Measurements from ENCODE around the gene MRGPRF.
"Not testable (repeated sequence)": the region's sequence is repeated elsewhere in the genome, so short reads cannot be mapped to it uniquely, and the experiment has no call there.

The MRGPRF gene

DNA sequence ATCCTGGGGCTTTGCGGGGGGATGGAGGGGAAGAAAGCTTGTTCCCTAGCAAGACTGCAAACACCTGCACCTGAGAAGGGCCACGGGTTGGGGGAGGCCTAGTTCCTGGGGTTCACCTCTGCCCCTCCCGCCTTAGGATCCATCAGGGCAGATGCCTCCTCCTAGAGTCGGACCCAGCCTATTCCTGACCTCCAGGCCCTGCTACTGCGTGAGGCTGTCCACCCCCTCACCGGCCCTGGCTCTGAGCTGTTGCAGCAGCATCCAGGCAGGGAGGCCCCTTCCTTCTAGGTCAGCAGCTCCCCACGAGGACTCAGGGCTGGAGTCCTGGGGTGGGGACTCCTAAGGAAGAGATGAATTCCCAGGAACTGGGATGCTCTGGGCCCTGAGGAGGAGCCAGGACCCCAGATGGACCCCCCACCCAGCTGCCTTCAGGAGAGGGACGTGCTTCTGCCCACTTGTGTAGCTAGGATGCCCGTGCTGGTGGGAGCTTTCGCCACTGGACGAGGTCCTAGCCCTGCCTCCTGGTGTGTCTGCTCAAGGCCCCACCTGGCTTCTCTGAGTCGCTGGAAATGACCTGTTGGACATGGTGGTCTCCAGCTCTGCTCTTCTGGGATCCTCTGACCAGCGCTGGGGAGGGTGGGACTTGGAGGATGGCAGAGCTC lies 10.3 kb downstream of the MRGPRF start:
- no peak for DNase-seq (ENCODE audit: low read depth in 2 of 2)

DNA sequence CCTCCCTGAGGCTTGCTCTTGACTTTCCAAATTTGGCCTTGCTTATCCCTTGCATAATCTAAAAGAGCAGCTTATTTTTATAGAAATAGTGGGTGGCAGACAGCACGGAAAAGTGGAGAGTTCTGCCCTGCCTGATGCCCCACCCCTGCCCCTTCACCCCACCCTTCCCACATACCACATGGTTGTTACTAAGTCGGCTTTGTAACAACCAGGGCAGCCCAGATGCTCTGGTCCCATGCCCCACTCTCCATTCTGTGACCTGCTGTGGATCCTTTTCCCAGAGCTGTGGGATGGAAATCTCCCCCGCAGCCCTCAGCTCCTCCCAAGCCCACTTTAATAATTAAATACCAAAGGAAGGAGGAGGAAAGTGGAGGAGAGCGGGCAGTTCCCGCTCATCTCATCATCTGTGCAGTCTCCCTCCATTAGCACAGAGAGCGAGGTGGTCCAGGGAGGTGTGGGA lies 10.9 kb downstream of the MRGPRF start:
- DNase-seq (ENCODE audit: low read depth in 2 of 2): no peak

DNA sequence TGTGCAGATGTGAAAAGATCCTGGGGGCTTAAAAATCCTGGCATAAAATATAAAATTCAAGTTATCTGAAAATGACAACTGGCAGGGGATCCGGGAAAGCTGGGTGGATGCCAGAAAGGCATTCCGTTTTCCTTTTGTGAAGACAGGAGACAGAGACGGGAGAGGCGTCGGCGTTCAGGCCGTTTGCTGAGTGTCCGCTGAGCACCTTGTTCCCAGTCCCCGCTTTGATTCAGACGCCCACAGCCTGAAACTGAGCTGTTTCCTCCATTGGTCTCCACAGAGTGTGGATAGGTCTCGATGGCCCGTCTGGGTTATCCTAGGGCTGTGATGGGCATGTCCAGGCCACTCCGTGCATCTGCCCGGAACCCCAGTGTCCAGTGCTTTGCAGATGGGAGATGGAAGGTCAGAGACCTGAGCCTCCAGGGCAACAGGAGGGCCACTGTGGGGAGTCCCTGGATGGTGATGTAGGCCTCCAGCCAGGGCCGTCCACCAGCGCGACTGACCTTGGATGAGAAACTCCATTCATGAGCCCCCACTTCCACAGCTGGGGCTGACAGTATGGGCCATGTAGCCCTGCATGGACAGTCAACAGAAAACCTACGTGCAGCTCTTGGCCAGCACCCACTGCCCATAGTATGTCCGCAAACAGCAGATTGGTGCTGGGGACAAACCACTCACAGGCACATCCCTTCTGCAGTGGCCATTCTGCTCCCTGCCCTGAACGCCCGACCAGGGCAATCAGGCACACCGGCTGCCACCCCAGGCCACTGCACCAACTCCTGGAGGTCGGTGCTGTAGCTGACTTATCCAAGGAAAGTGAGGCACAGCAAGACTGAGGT lies 11.6 kb downstream of the MRGPRF start:
- no peak for DNase-seq (ENCODE audit: low read depth in 2 of 2)

DNA sequence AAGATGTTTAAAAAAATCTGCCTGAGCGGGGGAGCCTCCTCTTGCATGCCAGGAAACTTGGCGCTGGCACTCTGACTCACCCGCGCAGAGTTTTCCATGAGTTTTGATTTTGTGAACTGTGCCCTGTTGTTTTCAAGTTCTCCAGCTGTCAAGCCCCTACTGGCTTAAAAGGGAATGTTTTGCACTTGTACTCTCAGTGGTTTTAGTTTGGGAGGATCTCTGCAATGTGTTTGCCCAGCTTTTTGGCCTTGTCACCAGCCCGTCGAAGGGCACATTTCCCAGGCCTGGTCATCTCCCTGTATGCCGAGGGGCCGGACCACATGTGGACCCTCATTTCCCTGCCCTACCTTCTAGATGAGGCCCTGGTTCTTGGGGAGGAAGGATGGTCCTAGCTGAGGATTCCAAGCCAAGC lies 12.2 kb downstream of the MRGPRF start:
- no peak for DNase-seq (ENCODE audit: low read depth in 2 of 2)

DNA sequence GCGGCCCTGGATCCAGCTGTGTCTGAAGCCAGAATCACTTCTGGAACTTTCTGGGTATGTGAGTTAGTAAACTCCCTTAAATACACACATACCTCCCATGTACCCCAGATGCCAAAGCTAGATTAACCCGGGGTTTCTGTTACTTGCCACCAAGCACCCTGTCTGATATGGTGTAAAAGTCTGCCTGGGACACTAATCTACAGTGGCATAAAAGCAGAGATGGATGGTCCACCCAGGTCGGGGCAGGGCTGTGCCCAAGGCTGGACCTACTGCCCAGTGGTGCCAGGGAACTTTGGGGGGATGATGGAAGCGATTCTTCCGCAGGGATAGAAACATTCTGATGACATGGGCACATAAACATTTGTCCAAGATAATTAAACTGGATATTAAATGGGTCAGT lies 12.7 kb downstream of the MRGPRF start:
- DNase-seq (ENCODE audit: low read depth in 2 of 2): no peak

DNA sequence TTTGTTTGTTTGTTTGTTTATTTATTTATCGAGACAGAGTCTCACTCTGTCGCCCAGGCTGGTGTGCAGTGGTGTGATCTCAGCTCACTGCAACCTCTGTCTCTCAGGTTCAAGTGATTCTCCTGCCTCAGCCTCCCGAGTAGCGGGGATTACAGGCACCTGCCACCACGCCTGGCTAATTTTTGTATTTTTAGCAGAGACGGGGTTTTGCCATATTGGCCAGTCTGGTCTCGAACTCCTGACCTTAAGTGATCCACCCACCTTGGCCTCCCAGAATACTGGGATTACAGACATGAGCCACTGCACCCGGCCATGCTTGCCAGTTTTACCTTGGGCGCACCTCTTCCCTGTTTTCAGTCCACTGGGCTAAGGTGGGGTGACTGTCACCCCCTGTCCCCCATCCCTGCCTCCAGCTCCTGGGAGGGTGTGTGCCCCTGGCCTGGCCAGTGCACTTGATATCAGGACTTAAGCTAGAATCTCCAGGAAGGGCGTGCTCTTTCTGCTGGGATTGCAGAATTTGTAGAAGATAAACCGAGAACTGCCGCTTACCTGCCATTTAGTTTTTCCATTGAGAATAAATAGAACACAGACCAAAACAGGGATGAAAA lies 13.2 kb downstream of the MRGPRF start:
- DNase-seq (ENCODE audit: low read depth in 2 of 2): not testable (repeated sequence)

DNA sequence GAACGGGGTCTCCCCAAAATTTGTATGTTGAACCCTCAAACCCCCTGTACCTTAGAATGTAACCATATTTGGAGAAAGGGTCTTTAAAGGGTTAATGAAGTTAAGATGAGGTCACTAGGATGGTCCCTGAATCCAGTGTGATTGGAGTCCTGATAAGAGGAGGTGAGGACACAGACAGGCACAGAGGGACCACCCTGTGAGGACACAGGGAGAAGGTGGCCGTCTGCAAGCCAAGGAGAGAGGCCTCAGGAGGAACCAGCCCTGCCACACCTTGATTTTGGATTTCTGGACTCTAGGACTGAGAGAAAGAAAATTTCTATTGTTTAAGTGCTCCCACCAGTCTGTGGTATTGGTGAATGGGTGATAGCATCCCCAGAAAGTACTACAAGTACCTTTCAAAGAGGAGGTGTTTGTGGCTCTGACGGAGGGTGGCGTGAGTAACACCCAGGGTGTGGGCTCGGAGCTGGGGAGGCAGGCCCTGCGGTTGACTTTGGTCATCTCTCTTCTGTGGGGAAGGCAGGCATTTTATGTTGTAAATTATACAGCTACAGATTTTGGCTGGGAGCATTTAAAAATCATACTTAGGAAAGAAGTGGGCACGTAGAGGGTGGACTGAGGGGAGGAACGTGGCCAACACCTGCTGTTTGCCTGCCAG lies 13.8 kb downstream of the MRGPRF start:
- DNase-seq (ENCODE audit: low read depth in 2 of 2): no peak

DNA sequence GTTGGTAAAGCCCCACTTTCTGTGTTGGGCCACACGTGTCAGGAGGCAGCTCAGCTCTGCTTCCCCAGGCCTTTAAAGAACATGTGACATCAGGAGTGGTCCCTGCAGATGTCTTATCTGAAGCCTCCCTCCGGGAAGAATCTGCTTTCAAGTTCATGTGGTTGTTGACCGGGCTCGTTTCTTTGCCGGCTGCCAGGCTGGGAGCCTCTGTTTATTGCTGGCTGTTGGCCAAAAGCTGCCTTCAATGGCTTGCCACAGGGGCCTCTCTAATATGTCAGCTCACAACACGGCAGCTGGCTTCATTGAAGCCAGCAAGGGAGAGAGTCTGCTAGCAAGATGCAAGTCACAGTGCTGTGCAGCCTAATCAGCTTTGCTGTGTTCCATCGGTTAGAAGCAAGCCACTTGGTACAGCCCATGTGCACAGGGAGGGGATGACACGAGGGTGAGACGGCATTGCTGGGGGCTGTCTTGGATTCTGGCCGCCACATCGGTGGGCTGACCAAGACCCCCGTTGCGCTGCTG lies 14.6 kb downstream of the MRGPRF start:
- no peak for DNase-seq (ENCODE audit: low read depth in 2 of 2)

DNA sequence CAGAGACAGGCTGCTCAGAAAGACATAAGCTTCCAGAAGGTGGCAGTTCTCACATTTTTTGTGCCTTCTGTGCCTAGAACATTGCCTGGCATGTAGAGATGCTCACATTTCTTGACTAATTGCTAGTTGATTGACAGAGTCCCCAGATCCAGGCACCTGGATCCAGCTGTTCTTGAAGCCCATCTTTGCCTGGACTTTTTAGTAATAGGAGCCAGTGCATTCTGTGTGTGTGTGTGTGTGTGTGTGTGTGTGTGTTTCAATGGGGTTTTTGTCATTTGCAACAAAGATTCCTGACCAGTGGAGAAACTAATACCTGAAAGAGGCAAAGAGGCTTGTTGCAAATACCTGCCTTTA lies 15.1 kb downstream of the MRGPRF start:
- DNase-seq (ENCODE audit: low read depth in 2 of 2): no peak

DNA sequence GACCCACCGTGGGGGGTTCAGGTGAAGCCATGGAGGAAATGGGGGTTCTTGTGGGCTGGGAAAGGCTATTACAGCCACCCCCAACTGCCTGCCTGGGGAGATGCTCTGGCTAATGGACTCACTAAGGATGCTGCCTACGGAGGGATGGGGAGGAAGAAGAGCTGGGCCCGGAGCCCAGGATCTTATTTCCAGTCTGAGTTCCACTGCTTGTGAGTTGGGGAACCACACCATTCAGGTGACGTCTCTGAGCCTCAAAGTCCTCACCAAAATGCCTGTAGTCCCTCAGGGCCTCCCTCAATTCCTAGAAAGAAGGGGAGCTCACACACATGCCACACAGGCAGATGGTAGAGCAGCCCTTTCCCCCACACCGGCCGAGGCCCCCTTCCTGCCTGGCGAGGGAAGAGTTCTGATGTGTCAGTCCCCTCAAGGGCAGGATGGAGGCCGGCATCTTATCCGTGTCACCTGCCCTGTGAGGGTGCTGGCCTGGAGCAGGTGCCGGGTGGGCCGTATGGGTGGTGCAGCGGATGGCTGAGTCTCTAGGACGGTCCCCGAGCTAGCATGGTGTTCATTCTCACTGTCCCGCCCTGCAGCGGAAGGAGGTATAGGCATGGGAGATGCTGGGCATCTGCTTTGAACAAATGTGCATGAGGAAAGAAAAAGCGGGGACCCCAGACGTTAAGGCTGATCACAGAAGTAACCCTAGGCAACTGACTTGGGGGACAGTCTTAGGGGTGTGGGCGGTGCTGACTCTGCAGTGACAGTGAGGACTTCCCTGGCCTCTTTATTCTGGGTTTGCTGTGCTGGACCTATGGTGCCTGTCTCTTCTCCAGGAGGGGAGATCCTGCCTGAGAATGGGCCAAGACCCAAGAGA lies 15.7 kb downstream of the MRGPRF start:
- DNase-seq (ENCODE audit: low read depth in 2 of 2): no peak

DNA sequence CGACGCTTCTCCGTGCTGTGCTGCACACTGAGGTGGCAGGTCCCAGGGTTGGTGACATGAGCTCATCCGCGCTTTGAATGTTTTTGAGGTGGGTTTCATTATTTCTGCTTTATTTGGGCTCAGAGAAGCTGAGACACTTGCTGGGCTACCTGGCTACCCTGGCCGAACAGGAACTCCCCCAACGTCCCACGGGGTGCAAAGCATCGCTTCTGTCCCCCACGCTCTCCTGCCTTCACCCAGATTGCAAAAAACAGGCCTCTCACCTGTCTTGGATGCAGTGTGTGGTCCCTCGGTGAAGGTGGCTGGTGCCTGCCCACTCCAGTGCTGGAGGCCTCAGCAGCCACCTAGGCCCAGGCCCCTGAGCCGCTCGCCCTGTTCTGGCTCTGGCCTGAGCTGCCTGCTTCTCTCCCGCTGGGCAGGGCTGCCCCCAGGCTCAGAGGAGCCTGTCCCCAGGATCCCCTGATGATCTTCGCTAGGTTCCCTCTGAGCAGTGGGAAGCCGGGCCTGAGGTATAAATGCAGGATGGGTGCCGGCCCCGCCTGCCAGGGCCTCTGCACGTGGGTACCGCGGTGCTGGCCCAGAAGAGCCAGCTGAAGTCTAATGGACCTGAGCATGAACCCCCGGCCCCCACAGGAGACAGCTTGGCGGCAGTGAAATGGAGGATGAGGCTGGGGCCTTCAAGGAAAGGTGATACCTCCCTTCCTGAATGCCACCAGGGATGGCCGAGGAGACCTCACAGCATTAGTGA lies 16.5 kb downstream of the MRGPRF start:
- no peak for DNase-seq (ENCODE audit: low read depth in 2 of 2)

DNA sequence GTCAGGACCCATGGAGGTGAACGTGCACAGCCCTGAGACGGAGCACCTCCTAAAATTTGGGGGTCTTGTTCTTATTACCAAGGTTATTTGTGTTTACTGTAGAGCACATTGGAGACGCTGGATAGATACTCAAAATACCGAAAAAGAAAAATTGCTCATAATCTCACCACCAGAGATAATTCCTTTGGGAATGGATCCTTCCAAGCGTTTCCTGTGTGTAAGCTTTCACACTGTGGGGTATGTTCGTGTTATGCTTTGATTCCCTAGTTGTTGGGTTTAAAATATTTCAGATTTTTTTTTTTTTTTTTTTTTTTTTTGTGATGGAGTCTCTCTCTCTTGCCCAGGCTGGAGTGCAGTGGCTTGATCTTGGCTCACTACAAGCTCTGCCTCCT lies 18.2 kb downstream of the MRGPRF start:
- no peak for DNase-seq (ENCODE audit: low read depth in 2 of 2)

DNA sequence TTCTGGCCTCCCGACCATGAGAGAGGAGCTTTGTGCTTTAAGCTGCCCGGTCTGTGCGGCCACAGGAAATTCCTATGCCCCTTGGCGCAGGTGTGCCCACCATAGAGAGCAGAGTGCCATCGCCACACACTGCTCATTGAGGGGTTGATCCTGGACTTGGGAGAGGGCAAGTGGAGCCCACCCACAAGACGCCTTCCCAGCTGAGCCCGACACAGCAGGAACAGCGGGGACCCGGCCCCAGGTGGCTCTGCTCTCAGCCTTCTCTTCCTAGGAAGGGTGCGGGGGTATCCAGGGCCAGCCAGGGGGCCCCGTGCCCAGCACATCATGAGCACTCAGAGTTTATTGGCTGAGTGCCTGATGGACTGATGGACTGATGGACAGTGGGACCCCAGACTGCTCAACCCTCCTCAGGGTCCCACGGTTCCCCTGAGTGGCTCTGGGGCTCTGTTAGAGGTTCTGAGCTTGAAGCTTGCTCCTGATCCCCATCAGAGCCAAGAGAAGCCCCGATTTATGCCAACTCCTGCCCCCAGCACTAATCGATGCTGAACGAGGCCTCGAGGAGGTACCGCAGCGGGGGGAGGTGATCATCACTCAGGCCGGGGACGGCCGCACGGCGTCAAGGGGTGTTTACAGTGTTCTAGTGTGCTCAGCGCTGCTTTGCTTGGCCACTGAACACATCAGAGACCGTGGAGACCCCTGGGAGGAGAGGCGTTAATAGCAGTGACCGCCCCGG lies 18.7 kb downstream of the MRGPRF start:
- DNase-seq (ENCODE audit: low read depth in 2 of 2): no peak

DNA sequence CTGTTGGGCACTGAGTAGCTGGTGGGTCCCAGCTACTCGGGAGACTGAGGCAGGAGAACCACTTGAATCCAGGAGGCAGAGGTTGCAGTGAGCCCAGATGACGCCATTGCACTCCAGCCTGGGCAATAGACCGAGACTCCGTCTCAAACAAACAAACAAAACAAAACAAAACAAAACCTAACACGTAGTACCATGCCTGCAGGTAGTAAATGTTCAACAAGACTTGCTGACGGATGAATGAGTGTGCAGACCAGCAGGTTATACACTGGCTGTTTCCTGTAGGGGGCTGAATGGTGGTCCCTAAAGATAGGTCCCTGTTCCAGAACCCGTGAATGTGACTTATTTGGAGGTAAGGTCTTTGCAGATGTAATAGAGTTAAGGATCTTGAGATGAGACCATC lies 19.5 kb downstream of the MRGPRF start:
- no peak for DNase-seq (ENCODE audit: low read depth in 2 of 2)

DNA sequence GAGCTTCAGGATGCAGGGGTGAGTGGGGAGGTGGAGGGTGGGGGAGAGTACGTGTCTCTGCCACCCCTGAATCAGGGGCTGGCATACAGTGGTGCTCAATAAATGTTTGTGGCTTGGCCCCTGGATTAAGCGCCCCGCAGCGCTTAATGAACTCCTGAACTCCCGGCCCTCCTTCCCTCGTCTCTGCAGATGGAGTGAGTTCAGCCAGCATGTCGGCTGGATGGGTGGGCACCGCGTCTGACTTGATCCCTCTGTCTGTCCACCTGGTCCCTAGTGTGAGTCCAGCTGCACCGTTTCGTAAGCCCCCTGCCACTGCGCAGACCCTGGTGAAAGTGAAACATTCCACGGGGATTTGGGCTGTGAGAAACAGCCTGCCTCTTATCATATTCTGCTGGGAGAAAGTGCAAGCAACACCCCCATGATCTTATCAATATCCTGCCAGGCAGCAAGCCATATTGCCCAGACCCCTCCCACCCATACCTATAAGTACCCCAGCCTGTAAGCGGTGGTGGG lies 20.2 kb downstream of the MRGPRF start:
- DNase-seq (ENCODE audit: low read depth in 2 of 2): no peak

DNA sequence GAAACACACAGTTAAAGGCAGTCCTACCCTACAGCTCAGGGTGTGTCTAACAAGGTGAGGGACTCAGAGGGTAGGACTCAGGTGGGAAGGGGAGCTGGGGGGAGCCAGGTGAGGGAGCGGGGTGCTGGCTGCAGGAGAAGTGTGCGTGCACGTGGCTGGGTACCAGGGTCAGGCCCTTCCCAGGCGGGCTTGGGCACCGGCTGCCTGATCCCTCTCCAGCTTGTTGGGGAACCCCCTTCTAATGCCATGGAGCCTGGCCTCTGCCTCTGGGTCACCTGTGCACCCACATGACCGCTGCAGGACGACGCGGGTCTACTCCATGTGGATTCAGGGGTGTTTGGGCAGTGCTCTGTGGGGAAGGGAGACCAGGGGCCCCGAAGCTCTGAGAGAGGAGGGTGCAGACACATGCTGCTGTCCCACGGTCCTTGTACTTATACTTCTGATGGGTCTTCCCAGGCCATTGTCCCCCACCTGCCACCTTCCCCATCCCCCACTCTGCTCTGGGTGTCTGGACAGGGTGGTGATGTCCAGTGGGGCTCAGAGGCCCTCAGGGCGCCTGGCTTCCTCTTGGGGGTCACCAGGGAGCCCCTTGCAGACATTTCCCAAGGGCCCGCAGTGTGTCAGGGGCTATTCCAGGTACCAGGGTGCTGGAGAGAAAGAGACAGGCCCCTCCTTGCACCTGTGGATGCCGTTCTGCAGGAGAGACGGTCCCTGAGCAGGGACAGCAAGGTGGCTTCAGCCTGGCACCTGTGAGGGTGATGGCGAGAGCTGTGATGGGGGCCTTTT lies 21.9 kb downstream of the MRGPRF start:
- no peak for DNase-seq (ENCODE audit: low read depth in 2 of 2)

DNA sequence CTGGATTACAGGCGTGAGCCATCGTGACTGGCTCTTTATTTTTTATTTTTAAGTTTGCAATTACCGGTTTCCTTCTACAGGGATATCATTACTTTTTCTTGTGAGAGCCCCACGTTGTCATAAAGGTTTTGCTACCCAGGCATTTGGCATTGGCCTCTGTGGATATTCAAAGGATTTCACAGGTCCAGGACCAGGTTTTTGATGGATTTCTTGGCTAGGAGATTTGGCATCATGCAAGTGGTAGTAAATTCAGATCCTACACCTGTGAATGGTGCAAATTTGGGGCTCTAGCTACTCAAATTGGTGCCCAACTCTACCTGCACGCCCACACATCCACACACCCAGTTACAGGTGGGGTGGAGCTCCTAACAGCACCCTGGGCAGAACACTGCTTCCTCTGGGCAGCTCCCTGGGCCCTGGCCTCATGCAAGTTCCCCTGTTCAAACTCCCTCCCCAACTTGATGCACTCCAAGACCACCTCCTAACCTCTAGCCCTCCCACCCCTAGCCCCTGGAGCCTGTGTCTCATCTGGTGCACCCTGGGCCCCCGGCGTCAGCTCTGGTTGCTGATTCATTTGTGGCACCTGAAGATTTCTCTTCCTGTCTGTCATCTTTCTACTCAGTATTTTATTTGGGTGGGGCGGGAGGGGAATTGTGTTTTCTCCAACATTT lies 23.0 kb downstream of the MRGPRF start:
- DNase-seq (ENCODE audit: low read depth in 2 of 2): no peak

DNA sequence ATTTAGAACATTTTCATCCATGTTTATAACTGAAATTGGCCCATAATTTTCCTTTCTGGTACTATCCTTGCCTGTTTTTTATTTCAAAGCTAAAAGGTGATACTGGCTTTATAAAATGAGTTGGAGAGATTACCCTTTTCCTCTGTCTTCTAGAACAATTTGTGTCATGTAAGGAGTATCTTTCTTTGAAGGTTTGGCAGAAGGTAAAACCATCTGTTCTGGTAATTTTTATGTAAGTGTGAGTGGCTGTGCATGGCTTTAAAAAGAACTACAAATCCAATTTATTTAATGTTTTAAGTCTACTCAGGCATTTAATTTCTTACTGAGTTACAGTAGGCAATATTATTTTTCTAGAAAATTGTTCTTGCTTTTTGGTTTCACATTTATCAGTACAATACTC lies 24.6 kb downstream of the MRGPRF start:
- no peak for DNase-seq (ENCODE audit: low read depth in 2 of 2)

Data from stimulated activated CD8-positive, alpha-beta memory T cell treated with anti-CD3 and anti-CD28 coated beads, Interleukin-15, amount 100 ng/mL, for 4 hours (primary cell).